ENCODE results near the gene MSH5.
"Not testable (repeated sequence)": the region's sequence is repeated elsewhere in the genome, so short reads cannot be mapped to it uniquely, and the experiment has no call there.

MSH5 gene

GRCh38 chr6:31705931-31706330 is 33.9 kb upstream of the MSH5 start:
- TF ChIP-seq ZFX (IDR thresholded peaks at IDR 0.05; ENCODE audit: borderline replicate concordance): no peak
- TF ChIP-seq CTCF (IDR thresholded peaks at IDR 0.05): no peak
- H3K27ac ChIP-seq: no peak overlapping the region

GRCh38 chr6:31706599-31706998 is 33.2 kb upstream of the MSH5 start, which contains the start of gene LY6G6F:
TSS of gene LY6G6F (plus strand) at chr6:31706866. CDS start at chr6:31706907, 41 bp downstream.
- TF ChIP-seq CTCF (IDR thresholded peaks at IDR 0.05) (no peak), ZFX (IDR thresholded peaks at IDR 0.05; ENCODE audit: borderline replicate concordance) (no peak)
- no peak within 1 kb of the TSS for H3K27ac ChIP-seq

- TF ChIP-seq CTCF (IDR thresholded peaks at IDR 0.05): no peak
- no peak for TF ChIP-seq ZFX (IDR thresholded peaks at IDR 0.05; ENCODE audit: borderline replicate concordance)
Measured at GRCh38 chr6:31707701-31708100, 32.1 kb upstream of the MSH5 start.

GRCh38 chr6:31708224-31708623 is 31.6 kb upstream of the MSH5 start:
- H3K27ac ChIP-seq: no peak overlapping the region
- no peak for TF ChIP-seq ZFX (IDR thresholded peaks at IDR 0.05; ENCODE audit: borderline replicate concordance)
- TF ChIP-seq CTCF (IDR thresholded peaks at IDR 0.05): no peak

More at GRCh38 chr6:31707701-31708100, 32.1 kb upstream of the MSH5 start:
- H3K27ac ChIP-seq: no peak overlapping the region

GRCh38 chr6:31709157-31709556 is 30.6 kb upstream of the MSH5 start:
- not testable (repeated sequence) for H3K27ac ChIP-seq

- H3K27ac ChIP-seq: no peak overlapping the region
Measured at GRCh38 chr6:31710523-31711219, 29.1 kb upstream of the MSH5 start.

GRCh38 chr6:31711233-31711632 is 28.6 kb upstream of the MSH5 start:
- no peak overlapping the region for H3K27ac ChIP-seq

More at GRCh38 chr6:31710523-31711219, 29.1 kb upstream of the MSH5 start:
- no peak for TF ChIP-seq CTCF (IDR thresholded peaks at IDR 0.05)
- no peak for TF ChIP-seq ZFX (IDR thresholded peaks at IDR 0.05; ENCODE audit: borderline replicate concordance)

More at GRCh38 chr6:31711233-31711632, 28.6 kb upstream of the MSH5 start:
- TF ChIP-seq ZFX (IDR thresholded peaks at IDR 0.05; ENCODE audit: borderline replicate concordance) (no peak), CTCF (IDR thresholded peaks at IDR 0.05) (no peak)
